Measurements from ENCODE around the gene PRKCZ. TPM values are rescaled to one million over a fixed set of nuclear protein-coding genes. Genes with fewer than 3 reads are reported as not detected.

PRKCZ gene
- total and polyA plus RNA-seq, 2 experiments from 2014 or later = 26.2 to 36.9 TPM

DNA sequence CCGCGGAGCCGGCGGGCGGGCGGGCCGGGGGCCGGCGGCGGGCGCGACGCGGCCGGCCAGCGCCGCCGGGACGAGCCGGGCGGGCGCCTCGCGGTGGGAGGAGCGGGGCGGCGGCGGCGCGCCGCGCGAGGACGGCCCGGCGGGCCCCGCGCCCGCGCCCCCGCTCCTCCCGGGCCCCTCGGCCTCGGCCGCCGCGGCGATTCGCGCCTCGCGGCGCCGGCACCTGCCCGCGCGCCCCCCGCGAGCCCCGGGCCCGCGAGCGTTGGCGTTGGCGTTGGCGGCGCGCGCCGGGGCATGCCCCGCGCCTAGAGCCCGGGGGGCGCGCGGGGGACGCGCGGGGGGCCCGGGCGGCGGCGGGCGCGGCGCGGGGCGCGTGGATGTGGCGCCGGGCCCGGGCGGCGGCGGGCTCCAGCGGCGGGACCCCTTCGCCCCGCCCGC lies 178.0 kb downstream of the PRKCZ start, which contains the start of gene SKI:
SKI (plus strand) TSS at position 163 of the 438 bp plus-strand sequence. CDS start 448 bp downstream, outside the sequence.
- H3K27ac ChIP-seq (ENCODE audit: low read depth) = no peak within 1 kb of the TSS; the same call in 1 of the 2 replicates
- Mint-ChIP-seq H3K9me3 (no peaks in the 10 kb centered on the region; the same call in 2 of the 3 replicates), H3K36me3 (ENCODE audit: low read depth) (peaks cover 10% of the 10 kb centered on the region), H3K27me3 (ENCODE audit: insufficient read depth, low read depth, poor library complexity) (peaks cover 13% of the 10 kb centered on the region), H3K4me3 (peak within 1 kb of the TSS; percentile 97), H3K4me1 (peaks cover 27% of the 10 kb centered on the region), H3K27ac (peak within 1 kb of the TSS; percentile 93)
- DNase-seq (ENCODE audit: low spot score) (peak; percentile 1), ATAC-seq (no peak)
- peaks cover 26% of the 10 kb centered on the region; the same call in 1 of the 2 replicates for H3K4me1 ChIP-seq (ENCODE audit: insufficient read depth)
- no peaks in the 10 kb centered on the region for H3K9me2 ChIP-seq (ENCODE audit: insufficient read depth)
- peak within 1 kb of the TSS; percentile 85 for H3K4me3 ChIP-seq
- H3K4me2 ChIP-seq = peak within 1 kb of the TSS; percentile 99
- no peaks in the 10 kb centered on the region for H3K27me3 ChIP-seq (ENCODE audit: insufficient read depth)
- no peaks in the 10 kb centered on the region for H3K36me3 ChIP-seq (ENCODE audit: insufficient read depth)
- no peak within 1 kb of the TSS for H2AFZ ChIP-seq
- peaks cover 44% of the 10 kb centered on the region for H3K79me2 ChIP-seq (replicated peaks; ENCODE audit: insufficient read depth)
- H3F3A ChIP-seq (replicated peaks; ENCODE audit: low read depth) = peaks cover 10% of the 10 kb centered on the region; the same call in 1 of the 2 replicates
- H4K20me1 ChIP-seq (replicated peaks; ENCODE audit: insufficient read depth) = peaks cover 26% of the 10 kb centered on the region
- TF ChIP-seq ZNF331 (CRISPR knock-in tag; IDR thresholded peaks at IDR 0.05; ENCODE audit: low read depth) (no peak), ZNF114 (CRISPR knock-in tag; IDR thresholded peaks at IDR 0.05) (no peak), JUNB (IDR thresholded peaks at IDR 0.05; ENCODE audit: unreplicated experiment) (no peak), EZH2 (IDR thresholded peaks at IDR 0.05; ENCODE audit: low read depth, unreplicated experiment) (no peak), STAT1 (IDR thresholded peaks at IDR 0.05; ENCODE audit: unreplicated experiment) (no peak), CREB1 (CRISPR knock-in tag; IDR thresholded peaks at IDR 0.05; ENCODE audit: low read depth) (no peak), POLR2AphosphoS5 (IDR thresholded peaks at IDR 0.05; ENCODE audit: low read depth) (no peak), EZH2phosphoT487 (IDR thresholded peaks at IDR 0.05; ENCODE audit: unreplicated experiment) (no peak), NANOG (IDR thresholded peaks at IDR 0.05; ENCODE audit: borderline replicate concordance) (no peak)
- TF ChIP-seq, protein P1, sequence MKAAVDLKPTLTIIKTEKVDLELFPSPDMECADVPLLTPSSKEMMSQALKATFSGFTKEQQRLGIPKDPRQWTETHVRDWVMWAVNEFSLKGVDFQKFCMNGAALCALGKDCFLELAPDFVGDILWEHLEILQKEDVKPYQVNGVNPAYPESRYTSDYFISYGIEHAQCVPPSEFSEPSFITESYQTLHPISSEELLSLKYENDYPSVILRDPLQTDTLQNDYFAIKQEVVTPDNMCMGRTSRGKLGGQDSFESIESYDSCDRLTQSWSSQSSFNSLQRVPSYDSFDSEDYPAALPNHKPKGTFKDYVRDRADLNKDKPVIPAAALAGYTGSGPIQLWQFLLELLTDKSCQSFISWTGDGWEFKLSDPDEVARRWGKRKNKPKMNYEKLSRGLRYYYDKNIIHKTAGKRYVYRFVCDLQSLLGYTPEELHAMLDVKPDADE (IDR thresholded peaks at IDR 0.05) = no peak
- TF ChIP-seq, protein P2, sequence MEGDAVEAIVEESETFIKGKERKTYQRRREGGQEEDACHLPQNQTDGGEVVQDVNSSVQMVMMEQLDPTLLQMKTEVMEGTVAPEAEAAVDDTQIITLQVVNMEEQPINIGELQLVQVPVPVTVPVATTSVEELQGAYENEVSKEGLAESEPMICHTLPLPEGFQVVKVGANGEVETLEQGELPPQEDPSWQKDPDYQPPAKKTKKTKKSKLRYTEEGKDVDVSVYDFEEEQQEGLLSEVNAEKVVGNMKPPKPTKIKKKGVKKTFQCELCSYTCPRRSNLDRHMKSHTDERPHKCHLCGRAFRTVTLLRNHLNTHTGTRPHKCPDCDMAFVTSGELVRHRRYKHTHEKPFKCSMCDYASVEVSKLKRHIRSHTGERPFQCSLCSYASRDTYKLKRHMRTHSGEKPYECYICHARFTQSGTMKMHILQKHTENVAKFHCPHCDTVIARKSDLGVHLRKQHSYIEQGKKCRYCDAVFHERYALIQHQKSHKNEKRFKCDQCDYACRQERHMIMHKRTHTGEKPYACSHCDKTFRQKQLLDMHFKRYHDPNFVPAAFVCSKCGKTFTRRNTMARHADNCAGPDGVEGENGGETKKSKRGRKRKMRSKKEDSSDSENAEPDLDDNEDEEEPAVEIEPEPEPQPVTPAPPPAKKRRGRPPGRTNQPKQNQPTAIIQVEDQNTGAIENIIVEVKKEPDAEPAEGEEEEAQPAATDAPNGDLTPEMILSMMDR (conservative IDR thresholded peaks at IDR 0.05; ENCODE audit: low read depth in 2 of 2) = no peak
- TF ChIP-seq, protein P3, sequence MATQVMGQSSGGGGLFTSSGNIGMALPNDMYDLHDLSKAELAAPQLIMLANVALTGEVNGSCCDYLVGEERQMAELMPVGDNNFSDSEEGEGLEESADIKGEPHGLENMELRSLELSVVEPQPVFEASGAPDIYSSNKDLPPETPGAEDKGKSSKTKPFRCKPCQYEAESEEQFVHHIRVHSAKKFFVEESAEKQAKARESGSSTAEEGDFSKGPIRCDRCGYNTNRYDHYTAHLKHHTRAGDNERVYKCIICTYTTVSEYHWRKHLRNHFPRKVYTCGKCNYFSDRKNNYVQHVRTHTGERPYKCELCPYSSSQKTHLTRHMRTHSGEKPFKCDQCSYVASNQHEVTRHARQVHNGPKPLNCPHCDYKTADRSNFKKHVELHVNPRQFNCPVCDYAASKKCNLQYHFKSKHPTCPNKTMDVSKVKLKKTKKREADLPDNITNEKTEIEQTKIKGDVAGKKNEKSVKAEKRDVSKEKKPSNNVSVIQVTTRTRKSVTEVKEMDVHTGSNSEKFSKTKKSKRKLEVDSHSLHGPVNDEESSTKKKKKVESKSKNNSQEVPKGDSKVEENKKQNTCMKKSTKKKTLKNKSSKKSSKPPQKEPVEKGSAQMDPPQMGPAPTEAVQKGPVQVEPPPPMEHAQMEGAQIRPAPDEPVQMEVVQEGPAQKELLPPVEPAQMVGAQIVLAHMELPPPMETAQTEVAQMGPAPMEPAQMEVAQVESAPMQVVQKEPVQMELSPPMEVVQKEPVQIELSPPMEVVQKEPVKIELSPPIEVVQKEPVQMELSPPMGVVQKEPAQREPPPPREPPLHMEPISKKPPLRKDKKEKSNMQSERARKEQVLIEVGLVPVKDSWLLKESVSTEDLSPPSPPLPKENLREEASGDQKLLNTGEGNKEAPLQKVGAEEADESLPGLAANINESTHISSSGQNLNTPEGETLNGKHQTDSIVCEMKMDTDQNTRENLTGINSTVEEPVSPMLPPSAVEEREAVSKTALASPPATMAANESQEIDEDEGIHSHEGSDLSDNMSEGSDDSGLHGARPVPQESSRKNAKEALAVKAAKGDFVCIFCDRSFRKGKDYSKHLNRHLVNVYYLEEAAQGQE (IDR thresholded peaks at IDR 0.05; ENCODE audit: unreplicated experiment) = no peak
- TF ChIP-seq, protein P4, sequence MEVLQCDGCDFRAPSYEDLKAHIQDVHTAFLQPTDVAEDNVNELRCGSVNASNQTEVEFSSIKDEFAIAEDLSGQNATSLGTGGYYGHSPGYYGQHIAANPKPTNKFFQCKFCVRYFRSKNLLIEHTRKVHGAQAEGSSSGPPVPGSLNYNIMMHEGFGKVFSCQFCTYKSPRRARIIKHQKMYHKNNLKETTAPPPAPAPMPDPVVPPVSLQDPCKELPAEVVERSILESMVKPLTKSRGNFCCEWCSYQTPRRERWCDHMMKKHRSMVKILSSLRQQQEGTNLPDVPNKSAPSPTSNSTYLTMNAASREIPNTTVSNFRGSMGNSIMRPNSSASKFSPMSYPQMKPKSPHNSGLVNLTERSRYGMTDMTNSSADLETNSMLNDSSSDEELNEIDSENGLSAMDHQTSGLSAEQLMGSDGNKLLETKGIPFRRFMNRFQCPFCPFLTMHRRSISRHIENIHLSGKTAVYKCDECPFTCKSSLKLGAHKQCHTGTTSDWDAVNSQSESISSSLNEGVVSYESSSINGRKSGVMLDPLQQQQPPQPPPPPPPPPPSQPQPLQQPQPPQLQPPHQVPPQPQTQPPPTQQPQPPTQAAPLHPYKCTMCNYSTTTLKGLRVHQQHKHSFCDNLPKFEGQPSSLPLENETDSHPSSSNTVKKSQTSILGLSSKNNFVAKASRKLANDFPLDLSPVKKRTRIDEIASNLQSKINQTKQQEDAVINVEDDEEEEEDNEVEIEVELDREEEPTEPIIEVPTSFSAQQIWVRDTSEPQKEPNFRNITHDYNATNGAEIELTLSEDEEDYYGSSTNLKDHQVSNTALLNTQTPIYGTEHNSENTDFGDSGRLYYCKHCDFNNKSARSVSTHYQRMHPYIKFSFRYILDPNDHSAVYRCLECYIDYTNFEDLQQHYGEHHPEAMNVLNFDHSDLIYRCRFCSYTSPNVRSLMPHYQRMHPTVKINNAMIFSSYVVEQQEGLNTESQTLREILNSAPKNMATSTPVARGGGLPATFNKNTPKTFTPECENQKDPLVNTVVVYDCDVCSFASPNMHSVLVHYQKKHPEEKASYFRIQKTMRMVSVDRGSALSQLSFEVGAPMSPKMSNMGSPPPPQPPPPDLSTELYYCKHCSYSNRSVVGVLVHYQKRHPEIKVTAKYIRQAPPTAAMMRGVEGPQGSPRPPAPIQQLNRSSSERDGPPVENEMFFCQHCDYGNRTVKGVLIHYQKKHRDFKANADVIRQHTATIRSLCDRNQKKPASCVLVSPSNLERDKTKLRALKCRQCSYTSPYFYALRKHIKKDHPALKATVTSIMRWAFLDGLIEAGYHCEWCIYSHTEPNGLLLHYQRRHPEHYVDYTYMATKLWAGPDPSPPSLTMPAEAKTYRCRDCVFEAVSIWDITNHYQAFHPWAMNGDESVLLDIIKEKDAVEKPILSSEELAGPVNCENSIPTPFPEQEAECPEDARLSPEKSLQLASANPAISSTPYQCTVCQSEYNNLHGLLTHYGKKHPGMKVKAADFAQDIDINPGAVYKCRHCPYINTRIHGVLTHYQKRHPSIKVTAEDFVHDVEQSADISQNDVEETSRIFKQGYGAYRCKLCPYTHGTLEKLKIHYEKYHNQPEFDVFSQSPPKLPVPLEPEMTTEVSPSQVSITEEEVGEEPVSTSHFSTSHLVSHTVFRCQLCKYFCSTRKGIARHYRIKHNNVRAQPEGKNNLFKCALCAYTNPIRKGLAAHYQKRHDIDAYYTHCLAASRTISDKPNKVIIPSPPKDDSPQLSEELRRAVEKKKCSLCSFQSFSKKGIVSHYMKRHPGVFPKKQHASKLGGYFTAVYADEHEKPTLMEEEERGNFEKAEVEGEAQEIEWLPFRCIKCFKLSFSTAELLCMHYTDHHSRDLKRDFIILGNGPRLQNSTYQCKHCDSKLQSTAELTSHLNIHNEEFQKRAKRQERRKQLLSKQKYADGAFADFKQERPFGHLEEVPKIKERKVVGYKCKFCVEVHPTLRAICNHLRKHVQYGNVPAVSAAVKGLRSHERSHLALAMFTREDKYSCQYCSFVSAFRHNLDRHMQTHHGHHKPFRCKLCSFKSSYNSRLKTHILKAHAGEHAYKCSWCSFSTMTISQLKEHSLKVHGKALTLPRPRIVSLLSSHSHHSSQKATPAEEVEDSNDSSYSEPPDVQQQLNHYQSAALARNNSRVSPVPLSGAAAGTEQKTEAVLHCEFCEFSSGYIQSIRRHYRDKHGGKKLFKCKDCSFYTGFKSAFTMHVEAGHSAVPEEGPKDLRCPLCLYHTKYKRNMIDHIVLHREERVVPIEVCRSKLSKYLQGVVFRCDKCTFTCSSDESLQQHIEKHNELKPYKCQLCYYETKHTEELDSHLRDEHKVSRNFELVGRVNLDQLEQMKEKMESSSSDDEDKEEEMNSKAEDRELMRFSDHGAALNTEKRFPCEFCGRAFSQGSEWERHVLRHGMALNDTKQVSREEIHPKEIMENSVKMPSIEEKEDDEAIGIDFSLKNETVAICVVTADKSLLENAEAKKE (CRISPR knock-in tag; IDR thresholded peaks at IDR 0.05) = no peak
